Measurements from ENCODE around the gene NEK2.

- TF ChIP-seq CTCF (conservative IDR thresholded peaks at IDR 0.05; ENCODE audit: low read depth, low read length) (no peak), EZH2 (IDR thresholded peaks at IDR 0.05; ENCODE audit: borderline replicate concordance, low read depth, low read length, poor library complexity, severe bottlenecking) (no peak)
These were observed 14.7 kb downstream of the NEK2 start for GRCh38 chr1:211660718-211661222.
